GM12878 (cell line): ENCODE data around the gene SORL1. TPM values are rescaled to one million over a fixed set of nuclear protein-coding genes. Genes with fewer than 3 reads are reported as not detected.

Experiments
- ATAC-seq: fragments of 200-7000 bp; cut with Tn5 transposase; 3 replicates; pipeline ENCODE4 v1.9.1; 2020; ENCODE audit warnings: mild to moderate bottlenecking, moderate library complexity
- BruUV-seq: library from RNA; stranded (reverse); fragments of 400-500 nt; replicated peaks from 2 replicates; lab custom pipeline; 2021; lab: Mats Ljungman, UMichigan
- CTCF ChIA-PET: fragments of 300-600 bp; sonication (Branson Sonifier 250); formaldehyde crosslinking; extraction: SDS; loops from one replicate; lab custom pipeline; 2021; ENCODE audit warnings: inconsistent platforms; lab: Yijun Ruan, JAX
- POLR2A ChIA-PET: fragments of 350-600 bp; formaldehyde crosslinking; extraction: SDS; loops from one replicate; lab custom pipeline; 2021; ENCODE audit warnings: inconsistent platforms; lab: Charles Lee
- RAD21 ChIA-PET: fragments of 300-600 bp; sonication (Branson Sonifier 250); formaldehyde crosslinking; loops from one replicate; lab custom pipeline; 2023; ENCODE audit warnings: antibody characterized with exemption; ENCODE audit not compliant: unreplicated experiment; lab: Charles Lee
- SMC1A ChIA-PET: fragments of 300-600 bp; sonication (Branson Sonifier 250); formaldehyde crosslinking; loops from one replicate; lab custom pipeline; 2023; ENCODE audit not compliant: unreplicated experiment, uncharacterized antibody; lab: Charles Lee
- DNase-seq: peaks from one replicate; pipeline ENCODE4 v3.0.0-alpha.2; 2011; ENCODE audit warnings: low read depth, low spot score
- FAIRE-seq: peaks from 3 replicates; lab custom pipeline; 2011; peaks lifted over from hg19 to GRCh38; lab: Jason Lieb, UNC
- H2AFZ ChIP-seq: 2 replicates; pipeline ENCODE4 v1.6.0; 2011; ENCODE audit warnings: low read depth, low read length, control low read depth; ENCODE audit not compliant: control insufficient read depth
- H3K27ac ChIP-seq: 2 replicates; pipeline ENCODE4 v1.5.1; 2011; ENCODE audit warnings: control low read depth; ENCODE audit not compliant: control insufficient read depth, insufficient read depth
- H3K27me3 ChIP-seq, 2 experiments: replicated peaks in 1 of 2; 2 replicates each; pipeline versions ENCODE4 v1.6.0 to v1.6.1; 2011; ENCODE audit warnings: low read length in 1 of 2; ENCODE audit not compliant: control insufficient read depth in 2 of 2, insufficient read depth in 2 of 2
- H3K36me3 ChIP-seq, 2 experiments: 2 replicates each; pipeline ENCODE4 v1.5.1; 2011; ENCODE audit warnings: low read length in 1 of 2; ENCODE audit not compliant: control insufficient read depth in 2 of 2, insufficient read depth in 2 of 2
- H3K4me1 ChIP-seq: 2 replicates; pipeline ENCODE4 v1.6.1; 2011; ENCODE audit warnings: mild to moderate bottlenecking, low read length, moderate library complexity, mixed read lengths; ENCODE audit not compliant: control insufficient read depth, insufficient read depth
- H3K4me2 ChIP-seq: 2 replicates; pipeline ENCODE4 v1.6.0; 2011; ENCODE audit warnings: control low read depth; ENCODE audit not compliant: control insufficient read depth, insufficient read depth
- H3K4me3 ChIP-seq: fragments of 200-600 bp; sonication (generic); 2 replicates; pipeline ENCODE4 v1.5.1; 2016
- H3K79me2 ChIP-seq: 2 replicates; pipeline ENCODE4 v1.6.0; 2011; ENCODE audit warnings: low read length; ENCODE audit not compliant: control insufficient read depth, insufficient read depth
- H3K9ac ChIP-seq: 2 replicates; pipeline ENCODE4 v1.8.0; 2011; ENCODE audit warnings: low read length, control low read depth, mixed read lengths; ENCODE audit not compliant: control insufficient read depth, insufficient read depth
- H3K9me3 ChIP-seq: replicated peaks from 3 replicates; pipeline ENCODE4 v1.5.1; 2011; ENCODE audit warnings: mild to moderate bottlenecking, low read length; ENCODE audit not compliant: control insufficient read depth, insufficient read depth
- H4K20me1 ChIP-seq: 2 replicates; pipeline ENCODE4 v1.6.0; 2011; ENCODE audit not compliant: control insufficient read depth, insufficient read depth
- EED ChIP-seq: sonication (generic); IDR thresholded peaks from 2 replicates; pipeline ENCODE4 v1.6.1; 2016; ENCODE audit warnings: antibody characterized with exemption, low read depth
- MTA3 ChIP-seq: IDR thresholded peaks from 2 replicates; pipeline ENCODE4 v1.6.1; 2012; ENCODE audit warnings: low read length, inconsistent platforms, borderline replicate concordance
- TCF12 ChIP-seq: IDR thresholded peaks from 2 replicates; pipeline ENCODE4 v1.6.1; 2011; ENCODE audit warnings: low read depth, mild to moderate bottlenecking, low read length
- WGBS: methylation state at CpG from one replicate; pipeline ENCODE4 v1.1.6; 2016; ENCODE audit warnings: low lambda C conversion rate; ENCODE audit not compliant: insufficient replicate concordance, insufficient coverage; ENCODE audit errors: missing lambda C conversion rate; 5-methylcytosine and 5-hydroxymethylcytosine counted together
- in situ Hi-C: fragments of 300-500 bp; cut with MboI; formaldehyde crosslinking; loops from 9 replicates; pipeline ENCODE4 v1.14.3; 2018; ENCODE audit warnings: mixed read lengths
- intact Hi-C: fragments of 100-400 bp; cut with micrococcal nuclease; formaldehyde crosslinking; loops from one replicate; pipeline ENCODE4 v1.14.2; 2022; ENCODE audit not compliant: unreplicated experiment
- polyA plus RNA-seq, 11 experiments: library from polyadenylated mRNA; depleted of rRNA in 4 of 11; unstranded in 6 of 11; stranded (reverse) in 5 of 11; fragments of >200 nt; fragmentation: Nextera tagmentation in 4 of 11; fragmentation: Illumina TruSeq in 1 of 11; extraction: Ambion mirVana in 4 of 11; extraction: Trizol in 1 of 11; gene quantifications; 1 replicate in 1 of 11; 2 replicates in 10 of 11; pipeline versions ENCODE4 v1.2.1 to v1.2.3, GENCODE V29; 2011 to 2016; ENCODE audit warnings: inconsistent platforms in 2 of 11, missing spikeins in 2 of 11, low read depth in 1 of 11
- total RNA-seq, 4 experiments: library from RNA; depleted of rRNA in 3 of 4; stranded (reverse); fragments of >200 nt in 3 of 4; fragmentation: Illumina TruSeq in 1 of 4; extraction: Trizol in 1 of 4; gene quantifications; 2 replicates each; pipeline versions ENCODE4 v1.2.1 to v1.2.3, GENCODE V29; 2013 to 2021
- TF ChIP-seq, protein P1 (sequence below): fragments of 450-650 bp; IDR thresholded peaks from 2 replicates; pipeline ENCODE4 v1.6.1; 2016; ENCODE audit warnings: mild to moderate bottlenecking
- TF ChIP-seq, protein P2 (sequence below): IDR thresholded peaks from 2 replicates; pipeline ENCODE4 v1.6.1; 2012; ENCODE audit warnings: low read depth, low read length, improper control_type of control experiment

The SORL1 gene
- total and polyA plus RNA-seq, 10 of the 15 experiments (the other 5 are each of a cell fraction or from before 2014, with no cell fraction given): 20.2 to 107 (median 59.9) TPM

DNA sequence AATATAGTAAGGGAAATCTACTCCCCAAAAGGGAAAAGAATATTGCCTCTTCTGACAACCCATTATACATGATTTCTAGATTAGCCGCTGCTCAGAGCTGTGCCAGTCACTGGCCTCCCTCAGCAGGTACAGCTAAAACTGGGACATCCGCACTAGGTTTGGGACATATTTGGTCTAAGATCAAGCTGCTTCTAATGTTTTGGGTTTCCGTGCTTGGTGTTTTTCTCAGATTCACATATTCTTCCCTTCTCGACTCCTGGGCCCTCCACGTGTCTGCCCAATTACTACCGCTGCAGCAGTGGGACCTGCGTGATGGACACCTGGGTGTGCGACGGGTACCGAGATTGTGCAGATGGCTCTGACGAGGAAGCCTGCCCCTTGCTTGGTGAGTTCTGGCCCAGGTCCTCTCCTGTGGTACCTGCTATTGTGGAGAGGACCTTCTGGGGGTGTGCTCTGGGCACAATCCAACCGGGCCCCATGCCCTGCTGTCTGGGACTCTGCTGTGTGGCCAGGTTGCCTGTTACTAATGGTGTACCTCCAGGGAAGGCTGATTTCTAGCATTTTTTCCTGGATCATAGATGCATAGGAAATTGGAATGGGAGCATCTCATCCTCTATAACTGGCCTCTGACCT, 138.8 kb downstream of the SORL1 start:
- no peak for FAIRE-seq
- BruUV-seq: TSS peak; percentile 39
- H3K4me1 ChIP-seq: peaks cover 47% of the 10 kb centered on the region
- ChIA-PET POLR2A (interaction anchor here (0.9 to 1.4 kb wide), 4 partner anchors 17 to 266 kb away, joined by 3 to 5 read pairs (median 4); no protein-coding TSS in a partner anchor), RAD21 (interaction anchor here (0.9 to 6.3 kb wide), 25 partner anchors 14 to 355 kb away, joined by 3 to 63 read pairs (median 6); no protein-coding TSS in a partner anchor), CTCF (interaction anchor here (0.5 to 4.6 kb wide), 43 partner anchors 8 to 359 kb away, joined by 3 to 56 read pairs (median 4); partner anchors contain the start of gene SC5D), SMC1A (interaction anchor here (0.6 to 5.0 kb wide), 38 partner anchors 9 to 906 kb away, joined by 3 to 57 read pairs (median 6); partner anchors contain the start of gene SC5D)
- no peaks in the 10 kb centered on the region for H3K27me3 ChIP-seq
- in situ Hi-C loops: loop anchor here (5.0 kb wide), 2 partner anchors 274 to 339 kb away; no protein-coding TSS in a partner anchor
- peaks cover 33% of the 10 kb centered on the region for H3K79me2 ChIP-seq
- H4K20me1 ChIP-seq: no peaks in the 10 kb centered on the region
- no peaks in the 10 kb centered on the region for H3K9me3 ChIP-seq
- H3K27ac ChIP-seq: peak overlapping the region; percentile 75
- no peak for DNase-seq
- ATAC-seq: peak; percentile 29
- H2AFZ ChIP-seq: no peak overlapping the region
- H3K9ac ChIP-seq: peak overlapping the region; percentile 67
- intact Hi-C loops: loop anchor here (1.0 to 5.0 kb wide), 12 partner anchors 16 to 394 kb away; no protein-coding TSS in a partner anchor
- 2% methylated on average over 12 of the region's 12 CpGs for WGBS
- TF ChIP-seq EED: no peak
- TF ChIP-seq TCF12: peak; percentile 22; the same call in 1 of the 2 replicates
- TF ChIP-seq MTA3: peak; percentile 5; the same call in 1 of the 2 replicates
- TF ChIP-seq, protein P1, sequence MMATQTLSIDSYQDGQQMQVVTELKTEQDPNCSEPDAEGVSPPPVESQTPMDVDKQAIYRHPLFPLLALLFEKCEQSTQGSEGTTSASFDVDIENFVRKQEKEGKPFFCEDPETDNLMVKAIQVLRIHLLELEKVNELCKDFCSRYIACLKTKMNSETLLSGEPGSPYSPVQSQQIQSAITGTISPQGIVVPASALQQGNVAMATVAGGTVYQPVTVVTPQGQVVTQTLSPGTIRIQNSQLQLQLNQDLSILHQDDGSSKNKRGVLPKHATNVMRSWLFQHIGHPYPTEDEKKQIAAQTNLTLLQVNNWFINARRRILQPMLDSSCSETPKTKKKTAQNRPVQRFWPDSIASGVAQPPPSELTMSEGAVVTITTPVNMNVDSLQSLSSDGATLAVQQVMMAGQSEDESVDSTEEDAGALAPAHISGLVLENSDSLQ: peak; percentile 64; the same call in 1 of the 2 replicates
- TF ChIP-seq, protein P2, sequence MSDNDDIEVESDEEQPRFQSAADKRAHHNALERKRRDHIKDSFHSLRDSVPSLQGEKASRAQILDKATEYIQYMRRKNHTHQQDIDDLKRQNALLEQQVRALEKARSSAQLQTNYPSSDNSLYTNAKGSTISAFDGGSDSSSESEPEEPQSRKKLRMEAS: 0 out of 2 replicates have a peak, but pooled peaks have one; percentile 19
- H3K4me2 ChIP-seq: peak overlapping the region; percentile 44
- peaks cover 31 to 46% of the 10 kb centered on the region in 2 experiments for H3K36me3 ChIP-seq
- H3K4me3 ChIP-seq: peak overlapping the region; percentile 17; the same call in 1 of the 2 replicates
